Astrocyte of the spinal cord (primary cell): ENCODE results near the gene PRKCH.
"Not testable (repeated sequence)": the region's sequence is repeated elsewhere in the genome, so short reads cannot be mapped to it uniquely, and the experiment has no call there.

ENCODE experiments used
- DNase-seq: peaks from one replicate; pipeline ENCODE4 v3.0.0; 2011; ENCODE audit warnings: low read depth, low spot score
- H3K4me3 ChIP-seq: 2 replicates; pipeline ENCODE4 v1.5.1; 2011; ENCODE audit warnings: low read depth, mild to moderate bottlenecking, low read length, moderate library complexity
- CTCF ChIP-seq: IDR thresholded peaks from 2 replicates; pipeline ENCODE4 v1.5.1; 2012; ENCODE audit warnings: low read depth, mild to moderate bottlenecking, low read length, inconsistent platforms
- in situ Hi-C: cut with HindIII; loops from 2 replicates; pipeline ENCODE4 v1.10.0; 2017; ENCODE audit warnings: low sequenced_read_pairs

PRKCH gene

GRCh38 chr14:61459229-61459628, 137.8 kb downstream of the PRKCH start:
- no peak for TF ChIP-seq CTCF
- H3K4me3 ChIP-seq: no peak overlapping the region
- no peak for DNase-seq
- in situ Hi-C loops: no loop called here

GRCh38 chr14:61460063-61460462, 138.7 kb downstream of the PRKCH start:
- in situ Hi-C loops: no loop called here
- TF ChIP-seq CTCF: no peak
- H3K4me3 ChIP-seq: no peak overlapping the region
- DNase-seq: no peak

- TF ChIP-seq CTCF: no peak
- DNase-seq: no peak
- no peak overlapping the region for H3K4me3 ChIP-seq
- in situ Hi-C loops: no loop called here
Measured at GRCh38 chr14:61460718-61461611, 139.6 kb downstream of the PRKCH start.

GRCh38 chr14:61461808-61462275, 140.5 kb downstream of the PRKCH start:
- in situ Hi-C loops: no loop called here
- DNase-seq: peak; percentile 85
- H3K4me3 ChIP-seq: no peak overlapping the region
- TF ChIP-seq CTCF: peak; percentile 45

- in situ Hi-C loops: no loop called here
- DNase-seq: peak; percentile 83
- no peak for TF ChIP-seq CTCF
- H3K4me3 ChIP-seq: no peak overlapping the region
Measured at GRCh38 chr14:61462566-61463193, 141.3 kb downstream of the PRKCH start.

- H3K4me3 ChIP-seq: no peak overlapping the region
- no peak for TF ChIP-seq CTCF
- no peak for DNase-seq
- in situ Hi-C loops: no loop called here
Measured at GRCh38 chr14:61463664-61464285, 142.4 kb downstream of the PRKCH start.

- in situ Hi-C loops, DNase-seq, H3K4me3 ChIP-seq: not testable (repeated sequence)
Measured at GRCh38 chr14:61464539-61465320, 143.4 kb downstream of the PRKCH start.
